ENCODE measurements around the gene EXOSC7.
"Not testable (repeated sequence)": the region's sequence is repeated elsewhere in the genome, so short reads cannot be mapped to it uniquely, and the experiment has no call there.

The EXOSC7 gene

GRCh38 chr3:44962621-44963393 is 13.2 kb upstream of the EXOSC7 start:
- no peak for DNase-seq (ENCODE audit: low read depth)

- DNase-seq (ENCODE audit: low read depth) = no peak
Observed at GRCh38 chr3:44963571-44964325, 12.3 kb upstream of the EXOSC7 start.

DNA sequence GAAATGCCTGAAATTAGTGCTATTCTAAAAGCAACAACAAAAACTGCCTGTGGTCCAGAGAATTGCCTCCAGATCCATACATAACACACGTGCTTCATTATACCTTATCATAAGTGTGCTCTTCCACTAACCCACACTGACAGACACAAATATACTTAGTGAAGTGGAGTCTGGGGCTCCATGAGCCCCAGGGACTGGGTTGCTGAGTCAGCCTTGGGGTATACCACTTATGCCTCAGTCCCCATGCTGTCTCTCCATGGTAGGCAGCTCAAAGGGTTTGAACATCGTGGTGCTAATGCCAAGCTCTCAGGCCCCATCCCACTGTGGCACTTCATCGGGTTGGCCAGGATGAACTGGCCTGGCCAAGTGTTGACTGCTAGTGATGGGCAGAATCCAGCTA is 10.9 kb upstream of the EXOSC7 start:
- no peak for DNase-seq (ENCODE audit: low read depth)

GRCh38 chr3:44966795-44967278 is 9.2 kb upstream of the EXOSC7 start:
- no peak for DNase-seq (ENCODE audit: low read depth)

DNA sequence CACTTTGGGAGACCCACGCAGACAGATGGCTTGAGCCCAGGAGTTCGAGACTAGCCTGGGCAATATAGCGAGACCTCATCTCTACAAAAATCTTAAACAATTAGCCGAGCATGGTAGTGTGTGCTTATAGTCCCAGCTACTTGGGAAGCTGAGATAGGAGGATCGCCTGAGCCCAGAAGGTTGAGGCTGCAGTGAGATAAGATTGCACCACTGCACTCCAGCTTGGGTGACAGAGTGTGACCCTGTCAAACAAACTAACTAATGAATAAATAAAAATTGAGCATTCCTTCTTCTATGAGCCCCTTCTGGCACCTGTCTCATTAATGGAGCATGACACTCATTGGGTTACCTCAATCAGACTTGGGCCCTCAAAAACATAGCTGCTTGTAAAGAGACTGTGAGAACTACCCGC is 7.6 kb upstream of the EXOSC7 start:
- DNase-seq (ENCODE audit: low read depth) = no peak

DNA sequence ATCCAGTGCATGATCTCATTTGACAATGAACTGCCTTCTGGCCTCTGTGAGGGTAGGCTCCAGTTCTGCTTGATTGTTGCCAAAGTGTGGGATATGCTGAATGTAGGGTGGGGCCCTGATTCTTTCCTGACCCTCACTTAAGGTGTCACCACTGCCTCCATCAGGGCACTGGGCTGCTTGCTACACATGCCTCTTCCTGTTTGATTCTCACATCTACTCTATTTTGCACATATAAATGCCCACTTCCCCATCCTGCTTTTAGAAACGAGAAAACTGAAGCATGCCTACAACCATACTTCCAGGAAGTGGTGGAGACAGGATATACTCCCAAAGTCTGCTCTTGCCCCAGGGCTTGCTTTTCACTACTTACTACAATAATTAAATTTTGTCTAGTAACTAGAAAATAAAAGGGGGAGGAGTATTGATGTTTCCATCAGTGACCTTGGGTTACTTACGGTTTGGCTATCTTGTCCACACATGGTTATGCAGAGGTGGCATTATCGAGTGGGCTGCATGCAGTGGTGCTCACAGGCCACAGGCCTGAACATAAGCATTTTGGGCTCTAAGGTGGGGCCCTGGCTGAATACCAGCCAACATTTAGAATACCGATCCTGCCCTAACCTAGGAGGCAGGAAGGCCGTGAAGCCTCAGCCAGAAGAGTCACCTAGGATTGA is 6.8 kb upstream of the EXOSC7 start:
- no peak for DNase-seq (ENCODE audit: low read depth)

GRCh38 chr3:44969828-44970179 is 6.2 kb upstream of the EXOSC7 start:
- no peak for DNase-seq (ENCODE audit: low read depth)

DNA sequence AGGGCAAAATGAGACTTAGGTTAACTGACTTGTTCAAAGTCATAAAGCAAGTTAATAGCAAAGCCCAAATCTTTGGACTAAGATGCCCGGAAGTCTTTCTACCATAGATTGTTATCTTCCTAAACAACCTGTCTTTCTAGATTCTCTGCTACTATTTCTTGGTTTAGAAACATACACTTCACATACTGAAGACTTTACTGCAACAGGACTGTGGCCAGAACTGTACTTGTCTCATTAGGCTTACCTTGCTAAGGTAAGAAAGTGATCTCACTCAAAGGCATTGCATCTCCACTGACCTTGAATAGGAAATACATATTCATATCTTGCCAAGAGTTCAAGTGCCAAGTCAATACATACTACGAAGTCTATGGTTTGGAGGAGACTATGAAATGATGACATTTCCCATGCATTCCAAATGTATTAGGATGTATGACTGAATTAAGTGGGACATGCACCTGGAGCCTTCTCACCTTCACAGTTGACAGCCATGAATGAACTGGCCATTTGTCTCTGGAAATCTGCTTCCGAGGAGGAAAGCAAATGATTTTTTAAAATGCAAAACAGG is 5.0 kb upstream of the EXOSC7 start:
- no peak for DNase-seq (ENCODE audit: low read depth)

DNA sequence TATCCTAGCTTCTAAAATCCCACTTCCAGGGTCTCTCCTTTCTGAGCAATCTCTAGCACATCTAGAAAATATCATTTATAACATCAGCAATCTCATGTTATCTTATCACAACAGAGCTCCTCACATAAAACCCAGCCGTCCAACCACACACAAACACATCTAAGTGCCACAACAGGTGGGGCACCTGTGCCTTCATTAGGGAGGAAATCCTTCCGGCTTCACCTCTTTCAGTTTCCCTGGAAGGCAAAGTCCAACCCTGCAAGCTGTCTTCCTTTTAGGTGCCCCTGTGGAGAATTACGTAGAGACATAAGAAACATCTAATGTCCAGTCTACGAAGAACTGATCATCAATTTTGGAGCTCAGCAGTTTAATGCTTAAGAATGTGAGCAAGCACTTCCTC is 1.6 kb upstream of the EXOSC7 start:
- DNase-seq (ENCODE audit: low read depth) = no peak

GRCh38 chr3:44981220-44981619 is 5.2 kb downstream of the EXOSC7 start:
- DNase-seq (ENCODE audit: low read depth) = no peak

GRCh38 chr3:44981751-44982150 is 5.7 kb downstream of the EXOSC7 start:
- DNase-seq (ENCODE audit: low read depth) = no peak

DNA sequence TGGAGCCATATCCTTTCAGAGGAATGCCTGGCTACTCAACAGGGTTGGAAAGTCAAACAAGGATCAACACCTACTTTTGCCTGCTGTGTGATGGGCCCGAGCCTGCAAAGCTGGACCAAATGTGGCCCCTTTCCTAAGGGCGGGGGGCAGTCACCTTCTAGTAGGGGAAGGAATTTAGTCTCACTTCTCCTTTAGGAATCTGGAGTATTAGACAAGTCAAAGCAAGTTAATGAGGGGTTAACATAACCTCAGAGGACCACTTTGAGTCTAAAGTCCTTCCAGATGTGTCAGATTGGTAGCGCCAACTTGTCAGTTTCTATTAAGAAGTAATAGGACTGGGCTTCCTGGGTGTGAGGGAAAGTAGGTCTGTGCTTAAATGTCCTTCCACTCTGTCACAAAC is 6.8 kb downstream of the EXOSC7 start:
- DNase-seq (ENCODE audit: low read depth) = no peak

DNA sequence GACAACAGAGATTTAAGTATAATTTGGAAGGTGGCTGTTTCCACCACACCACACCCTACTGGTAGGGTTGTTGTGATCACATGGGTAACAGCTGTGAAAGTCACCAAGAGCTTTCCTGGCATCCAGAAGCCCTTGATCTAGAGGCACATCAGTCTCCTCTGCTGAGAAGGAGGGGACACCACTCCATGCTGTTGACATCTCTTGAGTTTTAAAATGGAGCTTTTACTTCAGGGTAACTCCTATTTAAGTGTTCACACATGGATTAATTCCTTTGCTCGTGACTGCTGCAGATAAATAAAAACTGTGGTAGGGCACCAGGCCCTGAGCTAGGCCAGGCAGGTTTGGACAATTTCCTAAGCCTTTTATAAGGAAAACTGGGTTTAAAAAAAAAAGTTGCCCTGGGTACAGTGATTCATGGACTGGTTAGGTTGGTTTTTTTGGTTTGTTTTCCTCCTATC is 7.5 kb downstream of the EXOSC7 start:
- DNase-seq (ENCODE audit: low read depth) = no peak

GRCh38 chr3:44984335-44984734 is 8.3 kb downstream of the EXOSC7 start:
- no peak for DNase-seq (ENCODE audit: low read depth)

DNA sequence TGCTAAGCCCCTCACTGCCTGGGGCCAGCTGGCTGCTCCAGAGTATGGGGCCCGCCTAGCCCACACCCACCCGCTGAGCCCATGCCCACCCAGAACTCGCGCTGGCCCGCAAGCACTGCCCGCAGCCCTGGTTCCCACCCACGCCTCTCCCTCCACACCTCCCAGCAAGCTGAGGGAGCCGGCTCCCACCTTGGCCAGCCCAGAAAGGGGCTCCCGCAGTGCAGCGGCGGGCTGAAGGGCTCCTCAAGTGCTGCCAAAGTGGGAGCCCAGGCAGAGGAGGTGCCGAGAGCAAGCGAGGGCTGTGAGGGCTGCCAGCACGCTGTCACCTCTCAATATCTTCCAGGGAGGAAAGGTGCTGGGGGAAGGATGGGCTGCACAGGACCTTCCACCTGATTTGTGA is 10.3 kb downstream of the EXOSC7 start:
- not testable (repeated sequence) for DNase-seq (ENCODE audit: low read depth)

DNA sequence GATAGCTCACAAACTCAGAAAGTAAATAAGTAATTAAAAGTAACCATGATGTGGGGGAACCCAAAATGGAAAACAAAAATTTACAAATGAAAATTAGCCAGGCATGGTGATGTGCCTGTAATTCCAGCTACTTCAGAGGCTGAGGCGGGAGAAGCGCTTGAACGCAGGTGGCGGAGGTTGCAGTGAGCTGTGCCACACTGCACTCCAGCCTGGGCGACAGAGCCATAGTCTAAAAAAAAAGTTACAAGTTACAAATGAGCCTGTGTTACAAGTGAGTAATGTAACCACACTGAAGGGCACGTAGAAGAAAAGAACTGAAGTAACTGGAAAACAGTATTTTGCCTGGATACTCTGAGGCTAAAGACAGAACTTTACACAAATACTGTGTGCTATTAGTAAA is 11.3 kb downstream of the EXOSC7 start:
- no peak for DNase-seq (ENCODE audit: low read depth)

DNA sequence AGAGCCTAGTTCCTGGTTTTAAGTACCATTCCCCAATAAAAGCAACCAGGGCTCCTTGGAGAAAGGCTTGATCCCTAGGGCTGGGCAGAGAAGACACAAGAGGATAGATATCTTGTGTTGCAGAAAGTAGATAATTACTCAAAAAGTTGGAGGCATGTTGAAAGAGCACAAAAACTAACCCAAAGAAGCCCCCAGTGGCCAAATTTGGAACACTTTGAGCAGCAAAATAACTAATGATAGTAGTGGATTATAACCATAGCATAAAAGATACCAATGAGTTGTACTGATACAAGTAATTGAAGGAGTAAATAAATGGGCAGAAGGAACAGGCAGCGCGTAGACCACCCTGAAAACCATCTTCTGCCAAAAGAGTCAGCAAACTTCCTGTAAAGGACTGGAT is 12.0 kb downstream of the EXOSC7 start:
- DNase-seq (ENCODE audit: low read depth) = no peak

GRCh38 chr3:44989141-44989540 is 13.1 kb downstream of the EXOSC7 start:
- DNase-seq (ENCODE audit: low read depth) = no peak

- no peak for DNase-seq (ENCODE audit: low read depth)
Observed at GRCh38 chr3:44989636-44990373, 13.8 kb downstream of the EXOSC7 start.

DNA sequence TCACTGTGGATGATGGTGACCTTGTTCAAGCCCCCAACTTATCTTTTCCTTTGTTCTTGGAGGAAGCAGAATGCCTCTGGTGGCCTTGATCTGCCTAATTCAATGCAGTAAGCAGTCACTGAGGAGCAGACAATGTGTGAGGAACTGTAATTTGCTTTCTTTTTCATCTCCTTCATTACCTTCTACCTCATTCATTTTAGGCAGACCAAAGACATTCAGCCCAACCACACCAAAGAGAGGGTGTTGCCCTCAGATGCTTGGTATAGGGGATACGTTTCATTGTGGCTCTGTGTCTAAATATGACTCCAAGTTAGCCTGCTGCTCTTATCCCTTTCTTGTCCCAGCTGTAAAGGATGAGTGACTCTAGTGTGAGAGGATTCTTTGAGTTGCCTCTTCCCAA is 15.3 kb downstream of the EXOSC7 start:
- DNase-seq (ENCODE audit: low read depth) = no peak

GRCh38 chr3:44992555-44993470 is 16.8 kb downstream of the EXOSC7 start:
- no peak for DNase-seq (ENCODE audit: low read depth)

Measured in activated T-helper 9 cell treated with anti-CD3 and anti-CD28 coated beads, Interleukin-2, amount 50 U/mL, for 16 hours (primary cell).